Measurements from ENCODE around the gene PCED1B.
"Not testable (repeated sequence)": the region's sequence is repeated elsewhere in the genome, so short reads cannot be mapped to it uniquely, and the experiment has no call there.

PCED1B gene

GRCh38 chr12:47182164-47182938 lies 102.9 kb downstream of the PCED1B start:
- not testable (repeated sequence) for DNase-seq

DNA sequence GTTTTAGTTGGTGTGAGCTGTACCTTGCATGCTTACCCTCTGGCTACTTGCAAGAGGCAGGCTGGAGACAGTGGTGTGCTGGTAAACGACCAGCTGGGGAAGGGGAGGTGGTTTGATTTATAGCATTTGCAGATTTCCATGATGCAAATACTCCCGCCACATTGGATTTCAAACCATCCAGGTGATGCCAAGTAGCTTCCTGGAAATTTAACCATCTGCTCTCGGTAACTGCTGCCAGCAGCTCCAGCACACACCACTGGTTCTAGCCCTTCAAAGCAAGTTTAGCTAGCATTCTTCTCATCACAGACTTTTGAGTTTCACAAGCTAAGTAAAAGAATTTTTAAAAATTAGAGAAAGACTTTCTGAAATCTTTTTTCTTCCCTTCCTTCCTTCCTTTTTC lies 104.8 kb downstream of the PCED1B start:
- DNase-seq: peak; percentile 90

GRCh38 chr12:47184813-47185212 lies 105.4 kb downstream of the PCED1B start:
- peak; percentile 32 for DNase-seq

DNA sequence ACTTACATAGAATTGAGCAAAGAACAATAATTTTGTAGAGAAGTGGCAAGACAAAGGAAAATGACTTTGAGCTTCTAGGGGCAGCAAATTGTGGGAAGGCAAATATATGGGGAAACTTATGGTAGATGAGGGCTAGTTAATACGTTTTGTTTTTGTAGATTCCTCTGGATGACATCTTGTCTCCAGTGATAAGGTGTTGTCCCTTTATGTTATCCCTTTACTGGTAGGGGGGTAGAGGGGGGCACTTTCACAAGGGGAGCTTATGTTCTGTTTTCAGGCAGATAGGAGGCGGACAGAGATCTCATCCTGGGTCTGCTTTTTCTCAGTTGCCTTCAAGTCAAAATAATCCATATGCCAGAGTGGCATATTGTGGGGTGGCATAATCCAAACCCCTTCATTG lies 106.8 kb downstream of the PCED1B start:
- no peak for DNase-seq

DNA sequence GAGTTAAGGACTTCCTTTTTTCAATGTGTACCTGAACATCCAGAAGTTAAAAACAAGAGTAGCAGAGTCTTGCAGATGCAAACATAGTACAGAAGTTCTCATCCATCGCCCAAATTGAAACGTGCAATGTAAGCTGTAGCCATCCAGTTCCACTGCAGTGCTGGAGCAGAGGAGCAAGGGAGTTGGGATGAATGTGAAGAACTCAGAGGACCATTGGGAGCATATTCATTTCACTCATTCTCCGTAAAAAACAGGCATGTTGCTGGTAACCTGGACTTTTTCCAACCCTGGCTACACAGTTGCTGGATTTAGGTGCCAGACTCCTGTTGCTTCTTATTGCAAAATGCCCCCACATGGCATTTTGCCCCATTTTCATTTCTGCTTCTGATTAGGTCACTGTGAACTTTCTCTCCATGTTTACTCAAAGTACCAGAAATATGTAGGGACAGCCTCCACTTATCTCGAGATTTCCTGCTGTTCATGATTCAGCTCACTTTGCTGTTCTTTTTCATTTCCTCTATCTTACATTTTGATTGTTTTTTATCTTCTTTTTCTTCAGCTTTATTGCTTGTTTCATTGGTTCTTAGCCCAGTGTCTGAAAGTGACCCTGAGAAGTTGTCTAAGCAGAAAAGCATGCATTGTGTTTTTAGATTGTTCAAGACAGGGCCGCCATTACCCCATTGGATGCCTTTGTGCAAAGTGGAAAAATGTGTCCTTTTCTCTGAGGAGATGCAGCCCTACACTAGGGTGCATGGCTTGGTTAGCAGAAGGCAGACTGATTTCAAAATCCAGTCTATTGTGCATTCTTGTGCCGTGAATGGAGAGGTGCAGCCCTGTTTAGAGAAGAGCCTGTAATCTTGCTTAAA lies 109.4 kb downstream of the PCED1B start:
- no peak for DNase-seq

DNA sequence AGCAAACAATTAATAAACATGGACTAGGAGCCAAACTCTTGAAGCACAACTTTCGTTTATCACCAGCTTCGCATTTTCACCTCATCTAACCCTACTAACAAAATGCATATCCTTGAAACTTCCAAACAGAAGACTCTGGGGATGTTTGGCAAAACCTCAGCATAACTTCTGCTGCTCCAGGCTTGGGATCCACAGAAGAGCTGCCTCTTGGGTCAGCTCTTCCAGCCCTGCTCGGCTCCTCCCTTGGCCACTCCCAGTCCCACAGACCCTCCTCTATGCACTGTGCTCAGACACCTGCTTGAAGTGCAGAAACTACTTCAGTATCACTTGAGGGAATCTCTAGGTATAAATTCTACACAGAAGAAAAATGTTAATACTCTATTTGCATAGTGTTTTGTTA lies 110.3 kb downstream of the PCED1B start:
- no peak for DNase-seq

DNA sequence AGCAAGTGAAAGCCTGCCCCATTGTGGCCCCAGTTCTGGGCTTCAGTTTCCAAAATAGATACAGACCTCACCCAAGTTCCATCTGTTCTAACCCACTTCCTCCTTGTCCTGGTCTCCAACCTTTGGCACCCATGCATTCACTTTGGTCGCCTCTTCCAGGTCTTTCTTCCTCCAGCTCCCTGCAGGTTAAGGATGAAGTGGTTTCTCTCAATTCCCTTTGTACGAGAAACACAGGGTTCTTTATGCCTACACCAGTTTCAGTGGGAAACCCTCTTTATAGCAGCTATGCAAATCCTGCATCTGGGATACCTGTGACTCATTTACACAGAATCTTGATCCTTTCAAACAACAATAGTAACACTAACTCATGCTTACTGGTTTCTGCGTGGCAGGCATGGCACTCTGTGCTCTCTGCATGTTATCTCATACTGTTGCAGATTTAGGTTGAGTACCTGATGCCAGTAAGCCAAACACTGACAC lies 110.9 kb downstream of the PCED1B start:
- no peak for DNase-seq

DNA sequence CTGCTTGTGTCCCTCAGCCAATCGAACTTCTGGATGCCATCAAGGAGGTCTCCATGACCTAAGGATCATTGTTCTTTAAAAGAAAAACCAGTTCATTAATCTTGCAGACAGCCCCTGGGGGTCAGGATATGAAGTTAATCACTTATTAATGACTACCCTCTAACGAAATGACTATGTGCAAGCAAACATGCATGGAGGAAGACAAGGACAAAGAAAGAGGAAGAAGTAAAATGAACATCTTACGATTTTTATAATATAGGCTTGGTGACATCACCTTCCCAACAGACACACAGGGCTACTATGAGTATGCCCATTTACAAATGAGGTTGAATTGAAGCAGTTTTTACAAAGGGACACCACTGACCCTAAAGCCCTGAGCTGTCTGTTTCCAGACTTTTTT lies 111.5 kb downstream of the PCED1B start:
- DNase-seq: peak; percentile 22

- no peak for DNase-seq
Observed at GRCh38 chr12:47192051-47192450, 112.6 kb downstream of the PCED1B start.

GRCh38 chr12:47193066-47193465 lies 113.6 kb downstream of the PCED1B start:
- DNase-seq: no peak

DNA sequence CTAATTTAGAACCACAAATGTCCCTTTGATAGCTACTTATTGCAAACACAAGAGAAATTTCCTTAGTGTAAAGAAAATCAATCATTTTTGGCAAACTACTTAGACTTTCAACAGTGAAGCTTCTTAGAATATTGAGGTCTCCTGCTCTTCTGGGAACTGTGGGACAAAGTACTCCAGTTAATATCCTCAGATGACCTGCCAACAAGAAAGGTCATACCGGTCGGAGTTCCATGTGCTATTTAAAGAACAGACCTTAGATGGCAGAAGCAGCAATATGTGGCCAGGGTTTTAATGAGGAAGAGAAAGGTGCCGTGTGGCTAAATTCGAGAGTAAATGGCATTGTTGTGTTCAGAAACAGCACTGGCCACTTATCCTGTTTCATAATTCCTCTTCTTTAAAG lies 115.1 kb downstream of the PCED1B start:
- no peak for DNase-seq

DNA sequence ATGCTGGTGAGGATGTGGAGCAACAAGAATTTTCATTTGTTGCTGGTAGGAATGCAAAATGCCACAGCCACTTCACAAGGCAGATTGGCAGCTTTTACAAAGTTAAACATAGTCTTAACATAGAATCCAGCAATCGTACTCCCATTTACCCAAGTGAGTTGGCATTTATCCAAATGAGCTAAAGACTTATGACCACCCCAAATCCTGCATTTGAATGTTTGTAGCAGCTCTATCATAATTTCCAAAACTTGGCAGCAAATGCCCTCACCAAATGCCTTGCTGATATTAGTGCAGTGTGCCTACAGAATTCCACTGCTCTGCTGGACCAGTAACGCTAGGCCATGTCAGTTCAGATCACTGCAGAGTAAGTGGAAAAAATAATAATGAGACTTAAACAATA lies 121.0 kb downstream of the PCED1B start:
- no peak for DNase-seq

DNA sequence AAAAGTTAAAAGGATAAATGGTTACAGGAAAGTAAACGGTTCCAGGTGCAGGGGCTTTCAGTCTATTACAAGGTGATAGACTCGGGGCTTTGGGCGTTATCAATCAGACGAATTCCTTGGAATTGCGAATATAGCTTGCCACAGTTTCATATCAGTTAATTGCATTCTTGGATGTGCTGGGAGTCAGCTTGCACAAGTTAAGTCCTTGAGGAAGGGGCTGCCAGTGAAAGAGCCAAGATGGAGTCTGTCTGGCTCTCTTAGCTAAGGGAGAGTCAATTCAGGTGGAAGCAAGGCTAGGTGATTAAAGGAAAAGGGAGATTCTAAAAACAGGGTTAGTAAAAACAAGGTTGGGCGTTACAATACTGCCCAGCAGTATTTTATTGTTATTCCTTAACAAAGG lies 121.8 kb downstream of the PCED1B start:
- not testable (repeated sequence) for DNase-seq

GRCh38 chr12:47202176-47202575 lies 122.8 kb downstream of the PCED1B start:
- DNase-seq: peak; percentile 14

- no peak for DNase-seq
Observed at GRCh38 chr12:47205532-47206449, 126.4 kb downstream of the PCED1B start.

DNA sequence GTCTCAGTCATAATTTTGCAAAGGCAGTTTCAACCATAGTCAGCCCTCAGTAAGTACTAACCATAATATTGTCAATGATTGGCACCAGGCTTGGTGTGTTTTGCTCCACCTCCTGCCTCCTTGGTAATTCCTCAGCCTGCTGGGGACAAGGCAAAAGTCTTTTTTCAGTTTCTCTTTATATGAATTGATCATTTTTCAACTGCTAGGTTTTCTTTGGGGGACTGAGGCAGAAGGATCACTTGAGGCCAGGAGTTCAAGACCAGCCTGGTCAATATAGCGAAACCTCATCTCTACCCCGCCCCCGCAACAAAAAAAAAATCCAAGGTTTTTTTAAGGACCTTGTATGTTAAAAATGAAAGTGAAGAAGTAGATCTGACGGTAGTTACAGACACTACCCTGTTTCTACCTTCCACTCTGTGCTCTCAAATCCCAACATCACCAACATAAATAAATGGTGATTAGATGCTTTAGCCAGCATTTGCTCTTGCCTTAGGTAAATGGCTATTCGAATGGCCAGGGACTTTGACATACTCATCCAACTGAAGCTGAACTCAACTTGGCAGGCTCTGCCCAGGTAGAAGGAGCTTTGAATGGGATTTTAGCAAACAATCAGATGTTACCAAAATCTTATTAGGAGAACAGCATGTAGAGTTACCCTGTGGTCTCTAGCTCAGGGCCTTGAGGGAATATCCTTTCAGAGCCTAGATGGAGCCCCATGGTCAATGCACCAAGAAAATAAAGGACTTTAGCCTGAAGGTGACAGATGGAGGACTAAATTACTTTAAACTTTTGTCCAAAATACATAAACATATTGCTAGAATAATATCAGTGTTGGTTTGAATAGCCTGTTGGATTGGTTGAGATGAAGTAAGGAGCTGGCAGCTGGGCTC lies 127.3 kb downstream of the PCED1B start:
- peak; percentile 94 for DNase-seq

GRCh38 chr12:47207340-47207717 lies 127.9 kb downstream of the PCED1B start:
- DNase-seq: peak; percentile 94

GRCh38 chr12:47207829-47208248 lies 128.4 kb downstream of the PCED1B start:
- no peak for DNase-seq

DNA sequence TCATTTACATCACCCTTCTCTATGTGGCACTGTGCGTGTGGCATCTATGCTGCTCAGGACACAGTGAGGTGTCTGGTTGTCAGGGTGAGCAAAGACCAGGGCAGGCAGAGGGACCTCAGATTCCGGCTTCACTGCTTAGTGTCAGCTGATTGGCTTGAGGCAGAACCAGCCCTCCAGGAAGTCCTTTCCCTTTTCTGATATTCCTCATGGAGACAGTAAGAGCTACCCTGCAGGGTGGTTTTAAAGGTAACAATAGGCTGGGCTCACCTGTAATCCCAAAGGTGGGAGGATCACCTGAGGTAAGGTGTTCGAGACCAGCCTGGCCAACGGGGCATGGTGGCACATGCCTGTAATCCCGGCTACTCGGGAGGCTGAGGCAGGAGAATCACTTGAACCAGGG lies 129.6 kb downstream of the PCED1B start:
- DNase-seq: peak; percentile 36

- DNase-seq: no peak
Observed at GRCh38 chr12:47210776-47211175, 131.4 kb downstream of the PCED1B start.

DNA sequence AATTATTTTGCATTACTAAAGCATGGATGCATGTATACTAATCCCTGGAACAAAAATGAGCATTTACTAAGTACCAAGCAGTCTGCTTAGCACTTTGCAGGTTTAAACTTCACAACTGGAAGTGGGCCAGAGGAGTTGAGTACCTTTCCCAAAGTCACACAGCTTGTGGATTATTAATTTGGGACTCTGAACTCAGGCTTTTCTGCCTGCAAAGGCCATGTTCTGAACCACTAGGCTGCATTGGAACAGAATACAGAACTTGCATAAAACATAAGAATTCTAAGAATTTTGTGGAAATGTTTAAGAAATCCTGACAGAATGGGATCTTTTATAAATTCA lies 133.2 kb downstream of the PCED1B start:
- DNase-seq: no peak

GRCh38 chr12:47213396-47213795 lies 134.0 kb downstream of the PCED1B start:
- no peak for DNase-seq

All from NCI-H69 (cell line).